SK-N-MC (cell line): ENCODE results near the gene OPCML.

Experiments
- EZH2 ChIP-seq: fragments of 200-600 bp; sonication (generic); IDR thresholded peaks from one replicate; pipeline ENCODE4 v1.6.1; 2017; ENCODE audit warnings: antibody characterized with exemption
- POLR2AphosphoS5 ChIP-seq: IDR thresholded peaks from 2 replicates; pipeline ENCODE4 v1.6.1; 2012; ENCODE audit warnings: mild to moderate bottlenecking, low read depth, low read length, borderline replicate concordance

- TF ChIP-seq EZH2 (no peak), POLR2AphosphoS5 (no peak)
Measured at GRCh38 chr11:132718711-132719671, 813.3 kb downstream of the OPCML start.
